GM19328 (cell line): ENCODE measurements around the gene CRYBG1.
"Not testable (repeated sequence)": the region's sequence is repeated elsewhere in the genome, so short reads cannot be mapped to it uniquely, and the experiment has no call there.

Source experiments
- ATAC-seq: cut with Tn5 transposase; IDR thresholded peaks from one replicate; pipeline ENCODE4 v1.9.1; 2021; ENCODE audit warnings: mild to moderate bottlenecking, moderate library complexity; ENCODE audit not compliant: unreplicated experiment

The CRYBG1 gene

GRCh38 chr6:106547601-106548453, 187.3 kb downstream of the CRYBG1 start:
- no peak for ATAC-seq

- ATAC-seq = not testable (repeated sequence)
Measured at GRCh38 chr6:106548926-106549455, 188.5 kb downstream of the CRYBG1 start.

GRCh38 chr6:106549521-106549920, 189.0 kb downstream of the CRYBG1 start:
- ATAC-seq = no peak

GRCh38 chr6:106551155-106551554, 190.6 kb downstream of the CRYBG1 start:
- no peak for ATAC-seq

- no peak for ATAC-seq
Measured at GRCh38 chr6:106553440-106553839, 192.9 kb downstream of the CRYBG1 start.

- ATAC-seq = no peak
Measured at GRCh38 chr6:106555767-106556166, 195.2 kb downstream of the CRYBG1 start.

GRCh38 chr6:106556368-106556960, 195.9 kb downstream of the CRYBG1 start:
- ATAC-seq = no peak

GRCh38 chr6:106557837-106558236, 197.3 kb downstream of the CRYBG1 start:
- no peak for ATAC-seq

GRCh38 chr6:106558364-106558763, 197.8 kb downstream of the CRYBG1 start:
- no peak for ATAC-seq

- ATAC-seq = not testable (repeated sequence)
Measured at GRCh38 chr6:106559659-106560058, 199.1 kb downstream of the CRYBG1 start.

GRCh38 chr6:106560996-106561685, 200.6 kb downstream of the CRYBG1 start:
- no peak for ATAC-seq

GRCh38 chr6:106561686-106562405, 201.3 kb downstream of the CRYBG1 start:
- ATAC-seq = no peak

GRCh38 chr6:106563614-106564013, 203.1 kb downstream of the CRYBG1 start:
- ATAC-seq = no peak

GRCh38 chr6:106564476-106564875, 204.0 kb downstream of the CRYBG1 start:
- ATAC-seq = no peak

GRCh38 chr6:106568530-106568929, 208.0 kb downstream of the CRYBG1 start:
- ATAC-seq = no peak

GRCh38 chr6:106569428-106569827, 208.9 kb downstream of the CRYBG1 start:
- ATAC-seq = no peak

- no peak for ATAC-seq
Measured at GRCh38 chr6:106572436-106572835, 211.9 kb downstream of the CRYBG1 start.

- ATAC-seq = no peak
Measured at GRCh38 chr6:106572875-106573585, 212.5 kb downstream of the CRYBG1 start.

GRCh38 chr6:106574741-106575458, 214.4 kb downstream of the CRYBG1 start:
- ATAC-seq = no peak

GRCh38 chr6:106579281-106579680, 218.8 kb downstream of the CRYBG1 start:
- no peak for ATAC-seq
